HL-60 (cell line): ENCODE results near the gene TRH.

Experiments used
- DNase-seq, 2 experiments: peaks; one replicate each; pipeline ENCODE4 v3.0.0-alpha.2; 2010 to 2020; ENCODE audit warnings: low read depth in 1 of 2, low spot score in 1 of 2
- H3K27ac ChIP-seq: fragments of 250-450 bp; sonication (Bioruptor Pico); replicated peaks from 2 replicates; pipeline ENCODE4 v1.5.1; 2020; ENCODE audit warnings: mild to moderate bottlenecking, moderate library complexity
- H3K27me3 ChIP-seq: fragments of 250-450 bp; sonication (Bioruptor Pico); 2 replicates; pipeline ENCODE4 v1.5.1; 2021; ENCODE audit warnings: mild to moderate bottlenecking, moderate library complexity; ENCODE audit not compliant: insufficient read depth, poor library complexity, severe bottlenecking
- H3K4me3 ChIP-seq: replicated peaks from 2 replicates; pipeline ENCODE4 v1.5.1; 2011; ENCODE audit warnings: mild to moderate bottlenecking, control low read depth, low read length; ENCODE audit not compliant: insufficient read depth
- CTCF ChIP-seq: IDR thresholded peaks from one replicate; pipeline ENCODE4 v1.5.1; 2011; ENCODE audit warnings: low read length, control low read depth, inconsistent platforms; ENCODE audit not compliant: insufficient read depth
- GABPA ChIP-seq: IDR thresholded peaks from 2 replicates; pipeline ENCODE4 v1.6.1; 2012; ENCODE audit warnings: low read depth
- POLR2AphosphoS5 ChIP-seq: IDR thresholded peaks from 2 replicates; pipeline ENCODE4 v1.6.1; 2012; ENCODE audit warnings: low read depth
- REST ChIP-seq: IDR thresholded peaks from 2 replicates; pipeline ENCODE4 v1.6.1; 2012; ENCODE audit warnings: low read depth; ENCODE audit not compliant: insufficient replicate concordance
- SPI1 ChIP-seq: IDR thresholded peaks from 2 replicates; pipeline ENCODE4 v1.6.1; 2012; ENCODE audit warnings: low read depth, mild to moderate bottlenecking, borderline replicate concordance

TRH gene

GRCh38 chr3:129933471-129933870 is 41.0 kb upstream of the TRH start:
- H3K27ac ChIP-seq = no peak overlapping the region
- H3K27me3 ChIP-seq = no peaks in the 10 kb centered on the region
- TF ChIP-seq REST = no peak
- TF ChIP-seq POLR2AphosphoS5 = no peak
- TF ChIP-seq GABPA = no peak
- TF ChIP-seq CTCF = no peak
- TF ChIP-seq SPI1 = no peak

GRCh38 chr3:129934234-129935123 is 40.0 kb upstream of the TRH start:
- no peak for DNase-seq

More at GRCh38 chr3:129933471-129933870, 41.0 kb upstream of the TRH start:
- no peak for DNase-seq
- no peak overlapping the region for H3K4me3 ChIP-seq

More at GRCh38 chr3:129934234-129935123, 40.0 kb upstream of the TRH start:
- TF ChIP-seq POLR2AphosphoS5 (no peak), CTCF (peak; percentile 59), REST (no peak), GABPA (no peak), SPI1 (no peak)
- Histone ChIP-seq H3K27me3 (no peaks in the 10 kb centered on the region), H3K4me3 (peak overlapping the region; percentile 27; the same call in 1 of the 2 replicates), H3K27ac (no peak overlapping the region)
